OCI-LY3 (cell line): Measurements from ENCODE around the gene HAS3.

Experiments
- H2AFZ ChIP-seq: fragments of 200-600, 300-600 bp; shearing (Covaris generic); 2 replicates; pipeline ENCODE4 v1.6.0; 2014; ENCODE audit warnings: antibody characterized with exemption, low read depth, low read length
- H3K27ac ChIP-seq: fragments of 200-600, 300-600 bp; sonication (generic); 2 replicates; pipeline ENCODE4 v1.5.1; 2014; ENCODE audit warnings: mild to moderate bottlenecking, low read length, moderate library complexity, mixed read lengths
- H3K27me3 ChIP-seq: fragments of 200-600, 300-600 bp; sonication (generic); 2 replicates; pipeline ENCODE4 v1.6.1; 2014; ENCODE audit warnings: low read depth, low read length, mixed read lengths
- H3K36me3 ChIP-seq: fragments of 200-600, 300-600 bp; sonication (generic); replicated peaks from 2 replicates; pipeline ENCODE3; 2014; ENCODE audit warnings: low read depth, low read length, mixed read lengths
- H3K4me1 ChIP-seq: fragments of 300-600, 200-600 bp; sonication (generic); 2 replicates; pipeline ENCODE4 v1.6.1; 2014; ENCODE audit warnings: low read length, mixed read lengths
- H3K4me2 ChIP-seq: fragments of 200-600, 300-600 bp; sonication (generic); 2 replicates; pipeline ENCODE4 v1.6.1; 2014; ENCODE audit warnings: low read length, mixed read lengths
- H3K4me3 ChIP-seq: fragments of 300-600, 200-600 bp; sonication (generic); 2 replicates; pipeline ENCODE4 v1.5.1; 2014; ENCODE audit warnings: antibody characterized with exemption, mild to moderate bottlenecking, low read length, moderate library complexity
- H3K79me2 ChIP-seq: fragments of 300-600, 200-600 bp; shearing (Covaris generic); 2 replicates; pipeline ENCODE4 v1.6.1; 2014; ENCODE audit warnings: mild to moderate bottlenecking, low read length, mixed read lengths
- H3K9ac ChIP-seq: fragments of 300-600, 200-600 bp; shearing (Covaris generic); 2 replicates; pipeline ENCODE4 v1.6.0; 2014; ENCODE audit warnings: mild to moderate bottlenecking, low read length, moderate library complexity
- H3K9me3 ChIP-seq: fragments of 200-600, 300-600 bp; shearing (Covaris generic); 2 replicates; pipeline ENCODE4 v1.6.1; 2014; ENCODE audit warnings: low read length, mixed read lengths; ENCODE audit not compliant: insufficient read depth
- H4K20me1 ChIP-seq: fragments of 200-600, 300-600 bp; sonication (generic); 2 replicates; pipeline ENCODE4 v1.6.1; 2016; ENCODE audit warnings: low read length, mixed read lengths; ENCODE audit not compliant: insufficient read depth
- EZH2phosphoT487 ChIP-seq: fragments of 200-600 bp; shearing (Covaris generic); IDR thresholded peaks from 2 replicates; pipeline ENCODE4 v1.6.1; 2018; ENCODE audit warnings: antibody characterized with exemption, mixed run types, low read depth
- TF ChIP-seq, protein P1 (sequence below): fragments of 200-600, 300-600 bp; sonication (generic); IDR thresholded peaks from 2 replicates; pipeline ENCODE4 v1.5.1; 2014; ENCODE audit warnings: antibody characterized with exemption, low read length, low read depth

Gene HAS3

DNA sequence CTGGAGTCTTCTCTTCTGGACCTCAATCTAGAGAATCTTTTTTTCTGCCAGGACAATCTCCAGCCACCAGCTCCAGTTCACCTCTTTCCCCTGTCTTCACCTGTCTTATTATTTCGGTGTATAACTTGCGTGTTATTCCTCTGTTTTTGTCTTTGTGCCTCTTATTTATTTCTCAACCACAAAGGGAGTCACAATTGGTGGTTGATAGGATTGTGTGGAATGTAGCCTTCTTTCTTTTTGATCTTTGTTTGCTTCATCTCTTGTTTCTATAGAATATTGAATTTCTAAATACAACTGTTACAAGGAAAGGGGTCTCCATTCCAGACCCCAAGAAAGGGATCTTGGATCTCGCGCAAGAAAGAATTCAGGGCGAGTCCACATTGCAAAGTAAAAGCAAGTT is 35.9 kb upstream of the HAS3 start:
- no peaks in the 10 kb centered on the region for H3K4me1 ChIP-seq
- TF ChIP-seq, protein P1, sequence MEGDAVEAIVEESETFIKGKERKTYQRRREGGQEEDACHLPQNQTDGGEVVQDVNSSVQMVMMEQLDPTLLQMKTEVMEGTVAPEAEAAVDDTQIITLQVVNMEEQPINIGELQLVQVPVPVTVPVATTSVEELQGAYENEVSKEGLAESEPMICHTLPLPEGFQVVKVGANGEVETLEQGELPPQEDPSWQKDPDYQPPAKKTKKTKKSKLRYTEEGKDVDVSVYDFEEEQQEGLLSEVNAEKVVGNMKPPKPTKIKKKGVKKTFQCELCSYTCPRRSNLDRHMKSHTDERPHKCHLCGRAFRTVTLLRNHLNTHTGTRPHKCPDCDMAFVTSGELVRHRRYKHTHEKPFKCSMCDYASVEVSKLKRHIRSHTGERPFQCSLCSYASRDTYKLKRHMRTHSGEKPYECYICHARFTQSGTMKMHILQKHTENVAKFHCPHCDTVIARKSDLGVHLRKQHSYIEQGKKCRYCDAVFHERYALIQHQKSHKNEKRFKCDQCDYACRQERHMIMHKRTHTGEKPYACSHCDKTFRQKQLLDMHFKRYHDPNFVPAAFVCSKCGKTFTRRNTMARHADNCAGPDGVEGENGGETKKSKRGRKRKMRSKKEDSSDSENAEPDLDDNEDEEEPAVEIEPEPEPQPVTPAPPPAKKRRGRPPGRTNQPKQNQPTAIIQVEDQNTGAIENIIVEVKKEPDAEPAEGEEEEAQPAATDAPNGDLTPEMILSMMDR, result no peak
- no peak for TF ChIP-seq EZH2phosphoT487
- H3K9me3 ChIP-seq, result no peaks in the 10 kb centered on the region

DNA sequence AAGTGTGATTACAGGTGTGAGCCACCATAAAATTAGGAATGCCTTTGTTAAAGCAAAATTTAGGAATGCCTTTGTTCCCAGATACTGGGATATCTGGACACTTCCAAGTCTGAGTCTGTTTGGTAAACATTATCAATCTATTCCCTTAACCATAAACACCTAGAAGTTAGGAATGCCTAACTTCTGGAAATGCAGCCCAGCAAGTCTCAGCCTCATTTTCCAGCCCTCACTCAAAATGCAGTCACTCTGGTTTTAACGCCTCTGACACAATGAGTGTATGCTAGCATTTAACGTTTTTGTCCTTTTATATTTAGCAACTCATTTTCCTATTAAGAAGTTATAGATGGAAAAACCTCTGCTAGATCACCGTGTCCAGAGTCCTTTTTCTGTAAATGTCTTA is 34.4 kb upstream of the HAS3 start:
- H3K79me2 ChIP-seq, result no peaks in the 10 kb centered on the region
- H3K4me1 ChIP-seq, result no peaks in the 10 kb centered on the region
- H3K4me3 ChIP-seq, result no peak overlapping the region
- no peak for TF ChIP-seq EZH2phosphoT487
- TF ChIP-seq, protein P1, result no peak
- H4K20me1 ChIP-seq, result no peaks in the 10 kb centered on the region
- no peak overlapping the region for H3K27ac ChIP-seq
- no peaks in the 10 kb centered on the region for H3K9me3 ChIP-seq
- no peaks in the 10 kb centered on the region for H3K36me3 ChIP-seq
- no peaks in the 10 kb centered on the region for H3K27me3 ChIP-seq
- no peak overlapping the region for H3K9ac ChIP-seq
- no peak overlapping the region for H3K4me2 ChIP-seq
- no peak overlapping the region for H2AFZ ChIP-seq

More for the DNA sequence above, 35.9 kb upstream of the HAS3 start:
- no peak overlapping the region for H3K4me3 ChIP-seq
- no peaks in the 10 kb centered on the region for H3K79me2 ChIP-seq
- no peak overlapping the region for H3K27ac ChIP-seq
- H3K9ac ChIP-seq, result no peak overlapping the region
- H3K4me2 ChIP-seq, result no peak overlapping the region
- no peaks in the 10 kb centered on the region for H3K27me3 ChIP-seq
- no peaks in the 10 kb centered on the region for H4K20me1 ChIP-seq
- H3K36me3 ChIP-seq, result no peaks in the 10 kb centered on the region
- no peak overlapping the region for H2AFZ ChIP-seq

DNA sequence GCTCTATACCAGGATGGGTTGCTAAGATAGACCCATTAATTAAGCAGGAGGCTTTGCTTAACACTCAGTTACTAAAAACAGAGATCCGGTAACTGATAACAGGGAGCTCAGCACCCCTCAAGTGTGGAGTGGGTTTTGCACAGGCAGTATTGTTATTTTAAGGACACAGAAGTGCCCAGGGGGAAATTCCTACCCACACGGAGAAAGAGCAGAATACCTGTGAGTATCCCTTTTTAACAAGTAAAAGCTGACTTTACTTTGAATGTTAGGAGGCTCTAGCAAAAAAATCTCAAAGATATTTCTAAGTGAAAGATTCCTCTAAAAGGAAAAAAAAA is 32.8 kb upstream of the HAS3 start:
- Histone ChIP-seq H3K36me3 (no peaks in the 10 kb centered on the region), H3K27ac (no peak overlapping the region), H4K20me1 (no peaks in the 10 kb centered on the region), H3K4me2 (no peak overlapping the region), H3K9me3 (no peaks in the 10 kb centered on the region), H3K4me3 (no peak overlapping the region), H2AFZ (no peak overlapping the region), H3K4me1 (no peaks in the 10 kb centered on the region), H3K27me3 (no peaks in the 10 kb centered on the region), H3K79me2 (no peaks in the 10 kb centered on the region), H3K9ac (no peak overlapping the region)
- TF ChIP-seq, protein P1, result no peak
- no peak for TF ChIP-seq EZH2phosphoT487

DNA sequence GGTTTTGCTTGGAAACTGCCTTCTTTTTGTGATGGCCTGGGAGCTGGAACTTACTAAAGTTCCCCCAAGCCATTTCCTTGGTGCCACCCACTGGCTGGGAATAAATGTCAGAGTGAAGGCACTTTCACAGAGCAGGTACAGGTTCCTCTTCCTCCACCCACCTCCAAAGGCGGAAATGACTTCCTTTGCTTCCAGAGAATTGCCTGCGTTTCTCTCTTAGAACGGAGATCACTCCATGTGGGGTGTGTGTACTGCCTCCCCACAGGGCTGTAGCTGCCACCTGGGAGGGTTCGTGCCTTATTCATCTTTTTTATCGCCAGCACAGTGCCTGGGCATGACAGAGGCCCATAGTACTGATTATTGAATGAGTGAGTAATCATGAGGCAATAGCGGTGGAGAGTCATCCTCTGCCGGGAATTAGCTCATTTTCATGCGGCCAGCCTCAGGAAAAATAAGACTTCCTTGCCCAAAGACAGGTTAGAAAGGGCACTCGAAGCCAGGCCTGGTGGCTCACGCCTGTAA is 32.2 kb upstream of the HAS3 start:
- Histone ChIP-seq H3K4me2 (no peak overlapping the region), H3K4me1 (no peaks in the 10 kb centered on the region), H2AFZ (no peak overlapping the region)

More for the DNA sequence above, 32.2 kb upstream of the HAS3 start:
- Histone ChIP-seq H3K9me3 (no peaks in the 10 kb centered on the region), H3K27me3 (no peaks in the 10 kb centered on the region), H3K9ac (no peak overlapping the region), H3K4me3 (no peak overlapping the region), H3K27ac (no peak overlapping the region), H3K79me2 (no peaks in the 10 kb centered on the region), H3K36me3 (no peaks in the 10 kb centered on the region), H4K20me1 (no peaks in the 10 kb centered on the region)
- no peak for TF ChIP-seq EZH2phosphoT487
- TF ChIP-seq, protein P1, result no peak
